Upper lobe of right lung (tissue), 1 donor: ENCODE measurements around the gene PLS1. TPM values are rescaled to one million over a fixed set of nuclear protein-coding genes. Genes with fewer than 3 reads are reported as not detected.
A peak's percentile ranks its signal among the peaks of the same experiment; 100 is the strongest.

Experiments used
- ATAC-seq: fragments of 200-7000 bp; cut with Tn5 transposase; one replicate; pipeline ENCODE4 v1.9.1; 2020; ENCODE audit warnings: mild to moderate bottlenecking, moderate library complexity
- DNase-seq: peaks from one replicate; pipeline ENCODE4 v3.0.0-alpha.2; 2020
- H3K27ac ChIP-seq: fragments of 200-600 bp; one replicate; pipeline ENCODE4 v1.8.0; 2022
- H3K27me3 ChIP-seq: fragments of 200-600 bp; one replicate; pipeline ENCODE4 v1.8.0; 2022; ENCODE audit warnings: mild to moderate bottlenecking
- H3K36me3 ChIP-seq: fragments of 200-600 bp; one replicate; pipeline ENCODE4 v1.8.0; 2022
- H3K4me1 ChIP-seq: fragments of 200-600 bp; one replicate; pipeline ENCODE4 v1.8.0; 2022
- H3K4me3 ChIP-seq: fragments of 200-600 bp; one replicate; pipeline ENCODE4 v1.8.0; 2022; ENCODE audit warnings: mild to moderate bottlenecking
- H3K9me3 ChIP-seq: fragments of 200-600 bp; one replicate; pipeline ENCODE4 v1.8.0; 2022
- intact Hi-C: fragments of 100-400 bp; cut with DNase I; formaldehyde crosslinking; loops from one replicate; pipeline ENCODE4 v1.11.0; 2022
- total RNA-seq: library from RNA; stranded (reverse); fragmentation: NEBNext Ultra II Directional; extraction: Animal tissue kit (Norgen Biotek cat#: 25700); gene quantifications from one replicate; pipeline ENCODE4 v1.2.1, GENCODE V29; 2021
- TF ChIP-seq, protein P1 (sequence below): fragments of 200-600 bp; IDR thresholded peaks from one replicate; pipeline ENCODE4 v1.8.0; 2022; ENCODE audit warnings: antibody characterized with exemption
- donor health status: DM: no; HTN: yes; CAD: no; lungs with severe emphysema.

PLS1 gene
- total RNA-seq, 1 donor from 2014 or later = 26.0 TPM

DNA sequence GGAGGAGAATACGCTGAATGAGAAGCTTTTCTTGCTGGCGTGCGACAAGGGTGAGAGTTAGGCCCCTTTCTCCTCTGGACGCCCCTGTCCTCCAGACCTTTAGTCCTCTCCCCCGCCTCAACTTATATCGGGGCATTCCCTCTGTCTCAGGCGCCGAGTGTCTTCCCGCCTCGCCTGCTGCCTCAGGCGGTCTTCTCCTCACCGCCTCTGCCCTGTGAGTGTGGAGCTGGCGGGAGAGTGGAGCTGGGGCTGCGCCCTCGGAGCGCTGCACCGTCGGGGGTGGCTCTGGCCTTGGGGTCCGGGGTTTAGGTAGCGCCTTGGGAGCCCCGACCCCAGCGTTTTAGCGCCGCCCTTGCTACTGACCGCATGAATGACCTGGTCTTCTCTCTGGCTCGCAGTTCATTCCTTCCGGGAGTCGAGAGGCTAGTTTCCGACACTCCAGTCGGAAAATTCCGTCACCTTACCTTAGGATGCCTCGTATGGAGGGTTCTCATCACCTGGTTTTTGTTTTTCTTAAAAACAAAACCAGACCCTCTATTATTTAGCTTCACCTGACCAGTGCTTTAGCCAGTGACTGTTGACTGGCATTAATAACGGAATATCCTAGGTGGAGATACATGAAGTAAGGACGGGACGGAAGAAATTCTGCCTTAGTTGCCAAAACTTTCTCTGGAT is 128.6 kb downstream of the PLS1 start:
- peak overlapping the region; percentile 65 for H3K4me3 ChIP-seq
- H3K36me3 ChIP-seq = no peaks in the 10 kb centered on the region
- H3K27ac ChIP-seq = peak overlapping the region; percentile 74
- H3K4me1 ChIP-seq = no peaks in the 10 kb centered on the region
- TF ChIP-seq, protein P1, sequence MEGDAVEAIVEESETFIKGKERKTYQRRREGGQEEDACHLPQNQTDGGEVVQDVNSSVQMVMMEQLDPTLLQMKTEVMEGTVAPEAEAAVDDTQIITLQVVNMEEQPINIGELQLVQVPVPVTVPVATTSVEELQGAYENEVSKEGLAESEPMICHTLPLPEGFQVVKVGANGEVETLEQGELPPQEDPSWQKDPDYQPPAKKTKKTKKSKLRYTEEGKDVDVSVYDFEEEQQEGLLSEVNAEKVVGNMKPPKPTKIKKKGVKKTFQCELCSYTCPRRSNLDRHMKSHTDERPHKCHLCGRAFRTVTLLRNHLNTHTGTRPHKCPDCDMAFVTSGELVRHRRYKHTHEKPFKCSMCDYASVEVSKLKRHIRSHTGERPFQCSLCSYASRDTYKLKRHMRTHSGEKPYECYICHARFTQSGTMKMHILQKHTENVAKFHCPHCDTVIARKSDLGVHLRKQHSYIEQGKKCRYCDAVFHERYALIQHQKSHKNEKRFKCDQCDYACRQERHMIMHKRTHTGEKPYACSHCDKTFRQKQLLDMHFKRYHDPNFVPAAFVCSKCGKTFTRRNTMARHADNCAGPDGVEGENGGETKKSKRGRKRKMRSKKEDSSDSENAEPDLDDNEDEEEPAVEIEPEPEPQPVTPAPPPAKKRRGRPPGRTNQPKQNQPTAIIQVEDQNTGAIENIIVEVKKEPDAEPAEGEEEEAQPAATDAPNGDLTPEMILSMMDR = no peak
- DNase-seq = peak; percentile 69
- ATAC-seq = peak; percentile 55
- no peaks in the 10 kb centered on the region for H3K27me3 ChIP-seq
- intact Hi-C loops = no loop called here
- no peaks in the 10 kb centered on the region for H3K9me3 ChIP-seq

DNA sequence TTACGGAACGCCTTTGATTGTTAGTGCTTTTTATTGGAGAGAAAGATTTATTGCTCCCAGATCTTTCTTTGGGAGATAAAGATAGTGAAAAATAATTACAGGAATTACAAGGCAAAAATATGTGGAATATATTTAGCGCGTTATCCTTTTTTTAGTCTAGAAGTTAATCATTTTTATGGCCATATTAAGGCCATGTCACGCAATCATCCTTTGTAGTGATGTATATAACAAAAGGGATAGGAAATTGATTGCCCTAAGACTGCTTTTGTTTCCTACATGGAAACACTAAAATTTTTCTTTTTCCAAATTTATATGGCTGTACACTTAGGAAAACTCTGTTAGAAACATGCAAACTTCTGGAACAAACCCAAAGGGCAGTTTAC is 129.2 kb downstream of the PLS1 start:
- H3K9me3 ChIP-seq = no peaks in the 10 kb centered on the region
- no peak overlapping the region for H3K27ac ChIP-seq
- ATAC-seq (no peak), DNase-seq (no peak)
- no peaks in the 10 kb centered on the region for H3K4me1 ChIP-seq
- H3K36me3 ChIP-seq = no peaks in the 10 kb centered on the region
- TF ChIP-seq, protein P1 = no peak
- intact Hi-C loops = no loop called here
- H3K27me3 ChIP-seq = no peaks in the 10 kb centered on the region
- H3K4me3 ChIP-seq = peak overlapping the region; percentile 65

DNA sequence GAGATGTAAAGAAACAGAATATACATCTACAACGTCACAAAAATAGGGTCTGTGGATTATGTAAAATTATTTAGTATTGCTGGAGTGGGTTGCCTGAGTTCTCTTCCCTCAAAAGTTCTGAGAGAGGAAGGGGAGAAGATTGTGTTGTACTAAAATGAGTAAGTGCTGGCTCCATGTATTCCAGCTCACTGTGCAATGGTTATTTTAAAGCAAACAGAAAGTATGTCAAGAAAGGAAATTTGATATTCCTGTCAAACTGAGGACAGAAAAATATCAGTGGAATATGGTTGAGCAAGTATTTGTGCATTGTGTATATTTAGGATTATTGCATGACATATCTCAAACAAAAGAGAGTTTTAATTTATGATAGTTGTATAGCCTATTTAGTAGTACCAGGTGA is 129.8 kb downstream of the PLS1 start:
- no peak overlapping the region for H3K27ac ChIP-seq
- no peak for ATAC-seq
- no peaks in the 10 kb centered on the region for H3K36me3 ChIP-seq
- no peak for DNase-seq
- TF ChIP-seq, protein P1 = no peak
- H3K27me3 ChIP-seq = no peaks in the 10 kb centered on the region
- no peaks in the 10 kb centered on the region for H3K4me1 ChIP-seq
- intact Hi-C loops = no loop called here
- no peaks in the 10 kb centered on the region for H3K9me3 ChIP-seq
- H3K4me3 ChIP-seq = no peak overlapping the region

DNA sequence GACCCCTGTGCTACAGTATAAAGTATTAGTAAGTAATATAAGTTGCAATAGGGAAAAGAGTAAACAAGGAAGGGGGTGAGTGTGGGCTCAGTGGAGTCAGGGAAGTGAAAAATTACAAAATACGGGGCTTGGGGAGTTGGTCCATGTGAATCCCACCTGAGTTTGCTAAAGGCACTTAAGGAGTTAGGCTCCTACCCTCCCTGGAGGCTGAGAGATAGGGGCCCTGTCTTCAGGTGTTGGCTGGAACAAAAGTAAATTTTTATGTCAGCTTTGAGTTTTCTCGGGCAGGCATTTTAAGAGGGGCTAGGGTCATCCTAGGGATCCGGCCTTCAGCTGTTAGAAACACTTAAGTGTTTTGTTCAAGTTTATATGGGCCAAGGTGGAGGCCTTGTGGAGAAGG is 135.9 kb downstream of the PLS1 start:
- no peak for ATAC-seq
- intact Hi-C loops = no loop called here
- Histone ChIP-seq H3K4me3 (no peak overlapping the region), H3K4me1 (no peaks in the 10 kb centered on the region), H3K27ac (no peak overlapping the region), H3K36me3 (no peaks in the 10 kb centered on the region), H3K27me3 (no peaks in the 10 kb centered on the region), H3K9me3 (no peaks in the 10 kb centered on the region)
- DNase-seq = no peak
- TF ChIP-seq, protein P1 = no peak

DNA sequence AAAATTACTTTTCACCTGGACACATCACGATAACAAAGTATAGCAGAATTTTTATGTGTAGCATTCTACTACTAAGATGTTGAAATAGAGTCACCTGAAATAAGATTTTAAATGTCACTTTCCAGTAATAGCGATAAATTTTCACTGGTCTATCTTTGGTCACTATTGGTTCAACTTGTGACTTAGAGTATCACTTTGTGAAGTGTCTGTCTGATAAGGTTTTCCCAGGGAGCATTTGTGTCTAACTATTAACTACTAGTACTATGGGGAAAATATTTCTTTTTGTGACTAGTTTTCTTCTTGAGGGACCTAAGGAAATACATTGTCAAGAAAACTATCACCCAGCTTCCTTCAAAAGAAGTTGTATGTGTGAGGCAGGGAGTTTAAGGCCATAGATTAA is 138.6 kb downstream of the PLS1 start:
- Histone ChIP-seq H3K36me3 (no peaks in the 10 kb centered on the region), H3K9me3 (no peaks in the 10 kb centered on the region), H3K4me1 (no peaks in the 10 kb centered on the region), H3K27me3 (no peaks in the 10 kb centered on the region), H3K27ac (no peak overlapping the region), H3K4me3 (no peak overlapping the region)
- ATAC-seq = no peak
- intact Hi-C loops = no loop called here
- TF ChIP-seq, protein P1 = no peak
- DNase-seq = no peak

DNA sequence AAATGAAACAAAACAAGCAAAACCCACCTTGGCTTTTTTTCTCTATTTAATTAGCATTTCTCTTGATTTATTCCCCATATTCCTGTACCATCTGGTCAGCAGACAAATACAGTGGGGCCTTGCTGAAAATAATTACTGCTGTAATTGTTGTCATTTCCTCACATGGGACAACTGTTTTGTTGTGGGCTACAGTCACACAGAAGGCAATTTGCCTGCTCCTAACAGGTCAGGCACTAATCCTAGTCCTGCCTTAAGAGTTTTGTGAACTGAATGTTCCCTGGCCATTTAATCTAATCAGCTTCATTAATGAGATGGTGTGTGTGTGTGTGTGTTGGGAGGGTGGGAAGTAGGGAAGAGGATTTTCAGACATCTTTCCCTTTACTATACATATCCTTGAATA is 139.3 kb downstream of the PLS1 start:
- H3K4me1 ChIP-seq = no peaks in the 10 kb centered on the region
- TF ChIP-seq, protein P1 = no peak
- H3K27me3 ChIP-seq = no peaks in the 10 kb centered on the region
- H3K27ac ChIP-seq = no peak overlapping the region
- no peak overlapping the region for H3K4me3 ChIP-seq
- DNase-seq = no peak
- intact Hi-C loops = no loop called here
- no peaks in the 10 kb centered on the region for H3K36me3 ChIP-seq
- ATAC-seq = no peak
- no peaks in the 10 kb centered on the region for H3K9me3 ChIP-seq
